ENCODE results near the gene CDC42EP4. TPM values are rescaled to one million over a fixed set of nuclear protein-coding genes. Genes with fewer than 3 reads are reported as not detected.

Gene CDC42EP4
- total and polyA plus RNA-seq, 10 of the 15 experiments (the other 5 are each of a cell fraction or from before 2014, with no cell fraction given), result 0.05 to 7.1 (median 2.7) TPM

DNA sequence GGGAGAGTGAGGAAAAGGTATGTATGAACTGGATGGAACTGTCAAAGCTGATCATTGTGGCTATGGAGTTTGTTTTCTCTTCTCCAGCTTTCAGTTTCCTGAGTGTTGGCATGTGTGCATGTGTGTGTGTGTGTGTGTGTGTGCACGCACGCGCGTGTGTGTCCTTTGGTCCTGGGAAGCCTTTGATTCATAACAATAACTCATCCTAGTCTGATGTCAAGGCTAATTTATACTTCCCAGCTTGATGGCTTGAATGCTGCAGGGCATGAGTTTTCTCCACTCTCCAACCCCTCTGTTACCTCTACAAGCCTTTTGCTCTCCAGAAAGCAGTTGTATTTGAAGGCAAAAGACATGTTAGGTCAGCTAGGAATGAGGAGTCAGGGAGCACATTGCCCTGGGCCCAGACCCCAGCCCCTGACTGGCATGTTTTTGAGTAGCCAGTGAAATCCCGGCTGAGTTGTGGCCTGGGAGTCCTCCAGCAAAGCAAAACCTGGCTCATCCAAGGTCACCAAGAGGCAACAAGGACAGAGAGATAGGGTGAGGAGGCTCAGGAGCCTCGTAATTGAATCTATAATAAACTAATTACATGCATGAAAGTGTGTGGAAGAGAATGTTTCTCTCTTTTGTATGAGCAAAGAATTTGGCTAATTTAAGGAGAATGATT, 8.9 kb upstream of the CDC42EP4 start:
- Histone ChIP-seq H3K4me1 (ENCODE audit: control insufficient read depth, insufficient read depth, low read length) (peaks cover 12% of the 10 kb centered on the region), H3K27me3 (replicated peaks in 1 of 2; ENCODE audit: control insufficient read depth in 2 of 2, insufficient read depth in 2 of 2, low read length in 1 of 2) (no peaks in the 10 kb centered on the region), H3K4me3 (no peak overlapping the region), H3K79me2 (ENCODE audit: control insufficient read depth, insufficient read depth, low read length) (no peaks in the 10 kb centered on the region), H3K9ac (ENCODE audit: control insufficient read depth, insufficient read depth, low read length) (no peak overlapping the region), H3K27ac (ENCODE audit: control insufficient read depth, insufficient read depth) (no peak overlapping the region), H2AFZ (ENCODE audit: control insufficient read depth, low read depth, low read length) (no peak overlapping the region), H4K20me1 (ENCODE audit: control insufficient read depth, insufficient read depth) (no peaks in the 10 kb centered on the region), H3K4me2 (ENCODE audit: control insufficient read depth, insufficient read depth) (no peak overlapping the region), H3K9me3 (replicated peaks; ENCODE audit: control insufficient read depth, insufficient read depth, low read length) (no peaks in the 10 kb centered on the region), H3K36me3 (ENCODE audit: control insufficient read depth in 2 of 2, insufficient read depth in 2 of 2, low read length in 1 of 2) (no peaks in the 10 kb centered on the region)
- no peak for FAIRE-seq
- RAD21 ChIA-PET (ENCODE audit: unreplicated experiment), result interaction anchor here (1.1 kb wide), 1 partner anchor 9 kb away, joined by 3 read pairs; the partner anchor contains the start of gene CDC42EP4
- intact Hi-C loops (cut with micrococcal nuclease; ENCODE audit: unreplicated experiment) (no loop called here), in situ Hi-C loops (cut with MboI) (no loop called here)
- no peak for ATAC-seq
- no TSS peak for BruUV-seq (replicated peaks)
- WGBS (ENCODE audit: insufficient coverage, insufficient replicate concordance, low lambda C conversion rate, missing lambda C conversion rate), result 74% methylated on average over 6 of the region's 6 CpGs
- SMC1A ChIA-PET (ENCODE audit: uncharacterized antibody, unreplicated experiment), result interaction anchor here (1.2 kb wide), 1 partner anchor 39 kb away, joined by 3 read pairs; no protein-coding TSS in a partner anchor
- no peak for DNase-seq (ENCODE audit: low read depth, low spot score)
- POLR2A ChIA-PET, result interaction anchor here (0.9 kb wide), 1 partner anchor 29 kb away, joined by 6 read pairs; no protein-coding TSS in a partner anchor
- CTCF ChIA-PET, result interaction anchor here (1.5 to 2.0 kb wide), 2 partner anchors 9 to 21 kb away, joined by 3 to 7 read pairs; partner anchors contain the start of gene CDC42EP4
- TF ChIP-seq, protein P1, sequence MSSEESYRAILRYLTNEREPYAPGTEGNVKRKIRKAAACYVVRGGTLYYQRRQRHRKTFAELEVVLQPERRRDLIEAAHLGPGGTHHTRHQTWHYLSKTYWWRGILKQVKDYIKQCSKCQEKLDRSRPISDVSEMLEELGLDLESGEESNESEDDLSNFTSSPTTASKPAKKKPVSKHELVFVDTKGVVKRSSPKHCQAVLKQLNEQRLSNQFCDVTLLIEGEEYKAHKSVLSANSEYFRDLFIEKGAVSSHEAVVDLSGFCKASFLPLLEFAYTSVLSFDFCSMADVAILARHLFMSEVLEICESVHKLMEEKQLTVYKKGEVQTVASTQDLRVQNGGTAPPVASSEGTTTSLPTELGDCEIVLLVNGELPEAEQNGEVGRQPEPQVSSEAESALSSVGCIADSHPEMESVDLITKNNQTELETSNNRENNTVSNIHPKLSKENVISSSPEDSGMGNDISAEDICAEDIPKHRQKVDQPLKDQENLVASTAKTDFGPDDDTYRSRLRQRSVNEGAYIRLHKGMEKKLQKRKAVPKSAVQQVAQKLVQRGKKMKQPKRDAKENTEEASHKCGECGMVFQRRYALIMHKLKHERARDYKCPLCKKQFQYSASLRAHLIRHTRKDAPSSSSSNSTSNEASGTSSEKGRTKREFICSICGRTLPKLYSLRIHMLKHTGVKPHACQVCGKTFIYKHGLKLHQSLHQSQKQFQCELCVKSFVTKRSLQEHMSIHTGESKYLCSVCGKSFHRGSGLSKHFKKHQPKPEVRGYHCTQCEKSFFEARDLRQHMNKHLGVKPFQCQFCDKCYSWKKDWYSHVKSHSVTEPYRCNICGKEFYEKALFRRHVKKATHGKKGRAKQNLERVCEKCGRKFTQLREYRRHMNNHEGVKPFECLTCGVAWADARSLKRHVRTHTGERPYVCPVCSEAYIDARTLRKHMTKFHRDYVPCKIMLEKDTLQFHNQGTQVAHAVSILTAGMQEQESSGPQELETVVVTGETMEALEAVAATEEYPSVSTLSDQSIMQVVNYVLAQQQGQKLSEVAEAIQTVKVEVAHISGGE (CRISPR knock-in tag; IDR thresholded peaks at IDR 0.05), result no peak
- TF ChIP-seq, protein P2, sequence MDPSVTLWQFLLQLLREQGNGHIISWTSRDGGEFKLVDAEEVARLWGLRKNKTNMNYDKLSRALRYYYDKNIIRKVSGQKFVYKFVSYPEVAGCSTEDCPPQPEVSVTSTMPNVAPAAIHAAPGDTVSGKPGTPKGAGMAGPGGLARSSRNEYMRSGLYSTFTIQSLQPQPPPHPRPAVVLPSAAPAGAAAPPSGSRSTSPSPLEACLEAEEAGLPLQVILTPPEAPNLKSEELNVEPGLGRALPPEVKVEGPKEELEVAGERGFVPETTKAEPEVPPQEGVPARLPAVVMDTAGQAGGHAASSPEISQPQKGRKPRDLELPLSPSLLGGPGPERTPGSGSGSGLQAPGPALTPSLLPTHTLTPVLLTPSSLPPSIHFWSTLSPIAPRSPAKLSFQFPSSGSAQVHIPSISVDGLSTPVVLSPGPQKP (IDR thresholded peaks at IDR 0.05; ENCODE audit: low read depth, low read length), result no peak
- TF ChIP-seq RFX5 (IDR thresholded peaks at IDR 0.05; ENCODE audit: low read depth, low read length) (no peak), ZNF217 (IDR thresholded peaks at IDR 0.05) (no peak), RB1 (IDR thresholded peaks at IDR 0.05; ENCODE audit: borderline replicate concordance) (no peak), HDAC2 (IDR thresholded peaks at IDR 0.05) (no peak), NFYB (IDR thresholded peaks at IDR 0.05; ENCODE audit: insufficient read depth, low read depth, low read length) (no peak), SMC3 (IDR thresholded peaks at IDR 0.05; ENCODE audit: borderline replicate concordance, low read length) (no peak), SP1 (IDR thresholded peaks at IDR 0.05; ENCODE audit: low read depth, low read length) (no peak), CREB1 (IDR thresholded peaks at IDR 0.05; ENCODE audit: low read depth) (no peak)

Measured in GM12878 (cell line).